Nephron progenitor cell (in vitro differentiated cells): ENCODE results near the gene FAM120B.
A peak's percentile ranks its signal among the peaks of the same experiment; 100 is the strongest.

ENCODE experiments used
- DNase-seq: peaks from one replicate; pipeline ENCODE4 v3.0.0; 2021
- H3K27ac Mint-ChIP-seq: 2 replicates; pipeline ENCODE4 v1.8.0; 2021; ENCODE audit warnings: mild to moderate bottlenecking, moderate library complexity, mixed read lengths
- H3K27me3 Mint-ChIP-seq: 2 replicates; pipeline ENCODE4 v1.8.0; 2021; ENCODE audit warnings: mild to moderate bottlenecking, low read depth, mixed read lengths; ENCODE audit not compliant: poor library complexity
- H3K36me3 Mint-ChIP-seq: 2 replicates; pipeline ENCODE4 v1.8.0; 2021; ENCODE audit warnings: low read depth, mixed read lengths
- H3K4me1 Mint-ChIP-seq: 2 replicates; pipeline ENCODE4 v1.8.0; 2021; ENCODE audit warnings: mixed read lengths
- H3K4me3 Mint-ChIP-seq: 2 replicates; pipeline ENCODE4 v1.8.0; 2021; ENCODE audit warnings: mild to moderate bottlenecking, moderate library complexity, mixed read lengths
- H3K9me3 Mint-ChIP-seq: 2 replicates; pipeline ENCODE4 v1.8.0; 2021; ENCODE audit warnings: mild to moderate bottlenecking, moderate library complexity, mixed read lengths
- CTCF ChIP-seq: fragments of 200-600 bp; sonication (generic); IDR thresholded peaks from 2 replicates; pipeline ENCODE4 v1.5.0; 2021; ENCODE audit warnings: antibody characterized with exemption

FAM120B gene

GRCh38 chr6:170452767-170453545 is 146.4 kb downstream of the FAM120B start:
- Mint-ChIP-seq H3K36me3 (no peaks in the 10 kb centered on the region), H3K4me3 (peak overlapping the region; percentile 35), H3K9me3 (no peaks in the 10 kb centered on the region), H3K27me3 (peaks cover 3% of the 10 kb centered on the region), H3K27ac (peak overlapping the region; percentile 89), H3K4me1 (peaks cover 69% of the 10 kb centered on the region)
- no peak for TF ChIP-seq CTCF
- no peak for DNase-seq

GRCh38 chr6:170453586-170454511 is 147.3 kb downstream of the FAM120B start:
- peak overlapping the region; percentile 35 for H3K4me3 Mint-ChIP-seq
- no peaks in the 10 kb centered on the region for H3K36me3 Mint-ChIP-seq
- peak overlapping the region; percentile 89 for H3K27ac Mint-ChIP-seq
- H3K9me3 Mint-ChIP-seq = no peaks in the 10 kb centered on the region
- H3K27me3 Mint-ChIP-seq = peaks cover 3% of the 10 kb centered on the region
- TF ChIP-seq CTCF = no peak
- H3K4me1 Mint-ChIP-seq = peaks cover 60% of the 10 kb centered on the region
- peak; percentile 51 for DNase-seq

- H3K9me3 Mint-ChIP-seq = no peaks in the 10 kb centered on the region
- peaks cover 55% of the 10 kb centered on the region for H3K4me1 Mint-ChIP-seq
- peak overlapping the region; percentile 66 for H3K27ac Mint-ChIP-seq
- H3K27me3 Mint-ChIP-seq = peaks cover 3% of the 10 kb centered on the region
- DNase-seq = no peak
- TF ChIP-seq CTCF = no peak
- no peaks in the 10 kb centered on the region for H3K36me3 Mint-ChIP-seq
- H3K4me3 Mint-ChIP-seq = no peak overlapping the region
These were observed 148.1 kb downstream of the FAM120B start for GRCh38 chr6:170454512-170455285.

- Mint-ChIP-seq H3K4me3 (no peak overlapping the region), H3K36me3 (no peaks in the 10 kb centered on the region), H3K27me3 (peaks cover 3% of the 10 kb centered on the region), H3K9me3 (no peaks in the 10 kb centered on the region), H3K27ac (no peak overlapping the region), H3K4me1 (peaks cover 52% of the 10 kb centered on the region)
- DNase-seq = no peak
- no peak for TF ChIP-seq CTCF
These were observed 148.9 kb downstream of the FAM120B start for GRCh38 chr6:170455335-170455979.

- Mint-ChIP-seq H3K4me1 (peaks cover 47% of the 10 kb centered on the region), H3K9me3 (no peaks in the 10 kb centered on the region), H3K27ac (no peak overlapping the region), H3K36me3 (no peaks in the 10 kb centered on the region), H3K4me3 (no peak overlapping the region), H3K27me3 (peaks cover 5% of the 10 kb centered on the region)
- no peak for DNase-seq
- no peak for TF ChIP-seq CTCF
These were observed 149.8 kb downstream of the FAM120B start for GRCh38 chr6:170456334-170456733.
